Smooth muscle cell (in vitro differentiated cells): Measurements from ENCODE around the gene TPRX2. TPM values are rescaled to one million over a fixed set of nuclear protein-coding genes. Genes with fewer than 3 reads are reported as not detected.

Source experiments
- DNase-seq: peaks from one replicate; lab custom pipeline; 2025; ENCODE audit not compliant: unreplicated experiment; lab: John Stamatoyannopoulos, UW
- H2AFZ ChIP-seq: fragments of 200-600 bp; sonication (generic); 2 replicates; pipeline ENCODE4 v1.6.0; 2016; ENCODE audit warnings: antibody characterized with exemption, low read depth, mild to moderate bottlenecking
- H3F3A ChIP-seq: fragments of 200-600 bp; sonication (generic); 2 replicates; pipeline ENCODE4 v1.6.0; 2017; ENCODE audit warnings: antibody characterized with exemption, low read depth
- H3K27ac ChIP-seq: fragments of 200-600 bp; sonication (generic); 2 replicates; pipeline ENCODE4 v1.5.1; 2016; ENCODE audit warnings: low read depth, mild to moderate bottlenecking
- H3K27me3 ChIP-seq: fragments of 200-600 bp; sonication (generic); 2 replicates; pipeline ENCODE4 v1.6.1; 2016; ENCODE audit warnings: low read depth, mild to moderate bottlenecking
- H3K36me3 ChIP-seq: fragments of 200-600 bp; sonication (generic); 2 replicates; pipeline ENCODE4 v1.5.1; 2016; ENCODE audit warnings: low read depth
- H3K4me1 ChIP-seq: fragments of 200-600 bp; sonication (generic); 2 replicates; pipeline ENCODE4 v1.5.1; 2016; ENCODE audit warnings: low read depth
- H3K4me2 ChIP-seq: fragments of 200-600 bp; sonication (generic); 2 replicates; pipeline ENCODE4 v1.6.0; 2016; ENCODE audit warnings: mild to moderate bottlenecking
- H3K4me3 ChIP-seq: fragments of 200-600 bp; sonication (generic); 2 replicates; pipeline ENCODE4 v1.5.1; 2016; ENCODE audit warnings: mild to moderate bottlenecking
- H3K79me2 ChIP-seq: fragments of 200-600 bp; sonication (generic); 2 replicates; pipeline ENCODE4 v1.6.0; 2016; ENCODE audit warnings: low read depth, mild to moderate bottlenecking
- H3K9ac ChIP-seq: fragments of 200-600 bp; sonication (generic); 2 replicates; pipeline ENCODE4 v1.6.0; 2016; ENCODE audit warnings: low read depth
- H3K9me3 ChIP-seq: fragments of 200-600 bp; sonication (generic); replicated peaks from 2 replicates; pipeline ENCODE4 v1.5.1; 2016; ENCODE audit warnings: low read depth
- H4K20me1 ChIP-seq: fragments of 200-600 bp; sonication (generic); 2 replicates; pipeline ENCODE4 v1.6.0; 2016; ENCODE audit warnings: low read depth
- CTCF ChIP-seq: fragments of 200-600 bp; sonication (generic); IDR thresholded peaks from 2 replicates; pipeline ENCODE4 v1.5.1; 2017; ENCODE audit warnings: borderline replicate concordance, mild to moderate bottlenecking, antibody characterized with exemption; ENCODE audit not compliant: insufficient read depth, poor library complexity, severe bottlenecking
- WGBS: methylation state at CpG from one replicate; pipeline ENCODE4 v1.1.7; 2016; ENCODE audit warnings: low lambda C conversion rate; 5-methylcytosine and 5-hydroxymethylcytosine counted together
- polyA plus RNA-seq: library from polyadenylated mRNA; unstranded; fragments of >200 nt; fragmentation: Nextera tagmentation; extraction: Ambion mirVana; gene quantifications from 2 replicates; pipeline ENCODE4 v1.2.1, GENCODE V29; 2016
- total RNA-seq: library from RNA; depleted of rRNA; stranded (reverse); fragments of >200 nt; gene quantifications from 2 replicates; pipeline ENCODE4 v1.2.3, GENCODE V29; 2014

The TPRX2 gene
- total and polyA plus RNA-seq, 2 experiments from 2014 or later, result not detected

- H3K4me1 ChIP-seq, result peaks cover 9% of the 10 kb centered on the region
- no peaks in the 10 kb centered on the region for H3F3A ChIP-seq
- no peak overlapping the region for H2AFZ ChIP-seq
- no peaks in the 10 kb centered on the region for H3K36me3 ChIP-seq
- TF ChIP-seq CTCF, result no peak
- 84% methylated on average over 6 of the region's 6 CpGs for WGBS
- H3K27me3 ChIP-seq, result no peaks in the 10 kb centered on the region
- H3K27ac ChIP-seq, result no peak overlapping the region
- no peak overlapping the region for H3K4me3 ChIP-seq
- no peaks in the 10 kb centered on the region for H4K20me1 ChIP-seq
- H3K9me3 ChIP-seq, result no peaks in the 10 kb centered on the region
- no peaks in the 10 kb centered on the region for H3K79me2 ChIP-seq
- no peak overlapping the region for H3K9ac ChIP-seq
- H3K4me2 ChIP-seq, result no peak overlapping the region
- no peak for DNase-seq
These were observed 32.2 kb upstream of the TPRX2 start for GRCh38 chr19:47826800-47827199.

- Histone ChIP-seq H4K20me1 (no peaks in the 10 kb centered on the region), H3K79me2 (no peaks in the 10 kb centered on the region), H3K4me2 (no peak overlapping the region), H2AFZ (no peak overlapping the region), H3K9ac (no peak overlapping the region), H3K27me3 (no peaks in the 10 kb centered on the region), H3K27ac (no peak overlapping the region), H3F3A (no peaks in the 10 kb centered on the region), H3K36me3 (no peaks in the 10 kb centered on the region), H3K4me3 (no peak overlapping the region), H3K4me1 (no peaks in the 10 kb centered on the region), H3K9me3 (no peaks in the 10 kb centered on the region)
- 89% methylated on average over 4 of the region's 4 CpGs for whole genome bisulfite sequencing
- TF ChIP-seq CTCF, result no peak
- DNase-seq, result no peak
These were observed 26.3 kb upstream of the TPRX2 start for GRCh38 chr19:47832723-47833122.

- peaks cover 12% of the 10 kb centered on the region for H3K4me1 ChIP-seq
- no peak for TF ChIP-seq CTCF
- H3K27me3 ChIP-seq, result no peaks in the 10 kb centered on the region
- no peaks in the 10 kb centered on the region for H3F3A ChIP-seq
- no peaks in the 10 kb centered on the region for H3K9me3 ChIP-seq
- no peak for DNase-seq
- no peaks in the 10 kb centered on the region for H3K79me2 ChIP-seq
- no peak overlapping the region for H3K4me2 ChIP-seq
- H3K4me3 ChIP-seq, result no peak overlapping the region
- H3K9ac ChIP-seq, result no peak overlapping the region
- no peak overlapping the region for H2AFZ ChIP-seq
- 96% methylated on average over 8 of the region's 8 CpGs for WGBS
- H4K20me1 ChIP-seq, result no peaks in the 10 kb centered on the region
- no peaks in the 10 kb centered on the region for H3K36me3 ChIP-seq
- H3K27ac ChIP-seq, result no peak overlapping the region
These were observed 23.0 kb upstream of the TPRX2 start for GRCh38 chr19:47836038-47836437.

- Histone ChIP-seq H2AFZ (no peak overlapping the region), H3K27me3 (no peaks in the 10 kb centered on the region), H3K9me3 (no peaks in the 10 kb centered on the region), H3K4me3 (no peak overlapping the region), H4K20me1 (no peaks in the 10 kb centered on the region), H3K27ac (no peak overlapping the region), H3K4me2 (no peak overlapping the region), H3K79me2 (no peaks in the 10 kb centered on the region), H3K9ac (no peak overlapping the region), H3K4me1 (peaks cover 12% of the 10 kb centered on the region), H3K36me3 (no peaks in the 10 kb centered on the region), H3F3A (no peaks in the 10 kb centered on the region)
- 87% methylated on average over 7 of the region's 16 CpGs for WGBS
- TF ChIP-seq CTCF, result no peak
- DNase-seq, result no peak
These were observed 19.6 kb upstream of the TPRX2 start for GRCh38 chr19:47839411-47839810.
